ENCODE results near the gene AFF3. TPM values are rescaled to one million over a fixed set of nuclear protein-coding genes. Genes with fewer than 3 reads are reported as not detected.

The AFF3 gene
- total RNA-seq, 1 donor from 2014 or later = 20.9 TPM

DNA sequence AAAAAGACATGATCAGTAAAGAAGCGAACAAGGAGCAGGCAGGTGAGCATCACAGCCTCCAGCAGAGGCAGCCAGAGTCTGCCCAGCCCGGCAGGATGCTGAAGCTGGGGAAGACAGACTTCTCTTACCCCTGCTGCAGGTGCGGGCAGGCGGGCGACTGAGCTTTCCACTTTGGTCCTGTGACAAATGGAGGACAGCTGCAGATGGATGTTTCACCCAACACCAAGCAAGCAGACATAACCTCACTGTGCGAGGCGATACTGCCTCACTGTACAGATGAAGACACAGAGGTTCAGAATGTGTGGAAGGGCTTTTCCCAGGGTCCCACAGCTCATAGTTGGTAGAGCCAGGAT is 251.0 kb downstream of the AFF3 start:
- TF ChIP-seq, protein P1, sequence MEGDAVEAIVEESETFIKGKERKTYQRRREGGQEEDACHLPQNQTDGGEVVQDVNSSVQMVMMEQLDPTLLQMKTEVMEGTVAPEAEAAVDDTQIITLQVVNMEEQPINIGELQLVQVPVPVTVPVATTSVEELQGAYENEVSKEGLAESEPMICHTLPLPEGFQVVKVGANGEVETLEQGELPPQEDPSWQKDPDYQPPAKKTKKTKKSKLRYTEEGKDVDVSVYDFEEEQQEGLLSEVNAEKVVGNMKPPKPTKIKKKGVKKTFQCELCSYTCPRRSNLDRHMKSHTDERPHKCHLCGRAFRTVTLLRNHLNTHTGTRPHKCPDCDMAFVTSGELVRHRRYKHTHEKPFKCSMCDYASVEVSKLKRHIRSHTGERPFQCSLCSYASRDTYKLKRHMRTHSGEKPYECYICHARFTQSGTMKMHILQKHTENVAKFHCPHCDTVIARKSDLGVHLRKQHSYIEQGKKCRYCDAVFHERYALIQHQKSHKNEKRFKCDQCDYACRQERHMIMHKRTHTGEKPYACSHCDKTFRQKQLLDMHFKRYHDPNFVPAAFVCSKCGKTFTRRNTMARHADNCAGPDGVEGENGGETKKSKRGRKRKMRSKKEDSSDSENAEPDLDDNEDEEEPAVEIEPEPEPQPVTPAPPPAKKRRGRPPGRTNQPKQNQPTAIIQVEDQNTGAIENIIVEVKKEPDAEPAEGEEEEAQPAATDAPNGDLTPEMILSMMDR (conservative IDR thresholded peaks at IDR 0.05) = no peak
- Mint-ChIP-seq H3K4me3 (no peak overlapping the region), H3K36me3 (ENCODE audit: low read depth) (no peaks in the 10 kb centered on the region), H3K27me3 (ENCODE audit: low read depth) (no peaks in the 10 kb centered on the region), H3K27ac (ENCODE audit: unreplicated experiment) (peak overlapping the region; percentile 82), H3K9me3 (no peaks in the 10 kb centered on the region), H3K4me1 (peaks cover 42% of the 10 kb centered on the region)
- no peak for DNase-seq (ENCODE audit: low read depth, low spot score)

DNA sequence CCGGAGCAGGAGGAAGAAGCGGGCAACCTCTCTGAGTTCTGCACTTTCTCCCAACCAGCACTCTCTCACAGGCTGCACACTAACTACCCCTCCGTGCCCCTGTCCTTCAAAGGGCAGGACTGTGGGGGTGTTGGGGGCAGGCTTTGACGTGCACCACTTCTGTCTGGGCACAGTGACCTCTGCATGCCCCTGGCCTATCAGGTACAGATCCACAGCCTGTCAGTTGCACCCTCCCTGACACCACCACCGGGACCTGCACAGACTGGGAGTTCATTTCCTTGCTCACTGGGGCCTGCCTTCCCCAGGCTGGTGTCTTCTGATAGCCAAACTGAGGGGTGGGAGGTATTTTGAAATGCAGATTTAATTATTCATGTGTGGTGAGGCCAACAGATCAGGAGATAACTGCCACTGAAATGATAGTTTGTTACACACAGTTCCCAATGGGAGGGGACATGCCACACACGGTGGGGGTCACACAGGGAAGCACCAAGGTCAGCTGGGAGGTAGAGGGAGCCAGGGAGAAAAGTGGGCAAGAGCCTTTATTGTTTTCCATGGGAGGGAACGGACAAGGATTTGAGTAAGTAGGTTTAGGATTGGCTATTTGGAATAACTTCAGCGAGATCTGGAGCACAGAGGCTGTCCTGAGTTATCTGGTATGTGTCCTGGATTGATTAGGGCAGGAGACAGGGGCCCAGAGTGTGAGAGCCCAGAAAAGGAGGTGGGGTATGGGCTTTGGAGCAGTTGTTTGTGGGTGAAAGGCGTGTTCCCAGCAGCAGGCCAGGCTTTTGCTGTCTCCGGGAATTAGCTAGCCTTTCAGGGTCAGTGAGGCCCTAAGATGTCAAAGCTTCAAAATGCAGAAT is 251.6 kb downstream of the AFF3 start:
- Mint-ChIP-seq H3K27ac (ENCODE audit: unreplicated experiment) (peak overlapping the region; percentile 82), H3K4me1 (peaks cover 42% of the 10 kb centered on the region), H3K27me3 (ENCODE audit: low read depth) (no peaks in the 10 kb centered on the region), H3K9me3 (no peaks in the 10 kb centered on the region), H3K4me3 (no peak overlapping the region), H3K36me3 (ENCODE audit: low read depth) (no peaks in the 10 kb centered on the region)
- TF ChIP-seq, protein P1 (conservative IDR thresholded peaks at IDR 0.05) = no peak
- DNase-seq (ENCODE audit: low read depth, low spot score) = no peak

DNA sequence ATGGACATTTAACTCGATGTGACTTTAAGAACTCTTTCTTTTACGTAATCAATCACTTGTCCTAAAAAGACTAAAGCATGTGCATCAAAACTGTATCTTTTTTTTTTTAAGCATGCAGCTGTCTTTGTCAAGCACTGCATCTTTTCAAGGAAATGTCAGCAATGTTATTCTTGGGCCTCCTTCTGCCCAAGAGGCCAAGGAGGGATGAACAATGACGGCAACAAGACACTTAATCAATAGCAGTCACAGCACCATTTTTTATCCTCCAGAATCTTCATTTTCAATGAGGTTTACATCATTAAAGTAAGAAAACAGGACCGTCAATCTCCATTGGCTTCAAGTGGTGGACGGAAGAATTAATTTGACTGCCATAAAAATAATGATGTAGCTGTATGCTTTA is 253.8 kb downstream of the AFF3 start:
- Mint-ChIP-seq H3K27me3 (ENCODE audit: low read depth) (no peaks in the 10 kb centered on the region), H3K4me3 (no peak overlapping the region), H3K27ac (ENCODE audit: unreplicated experiment) (no peak overlapping the region), H3K9me3 (no peaks in the 10 kb centered on the region), H3K4me1 (peaks cover 47% of the 10 kb centered on the region), H3K36me3 (ENCODE audit: low read depth) (no peaks in the 10 kb centered on the region)
- no peak for DNase-seq (ENCODE audit: low read depth, low spot score)
- TF ChIP-seq, protein P1 (conservative IDR thresholded peaks at IDR 0.05) = no peak

DNA sequence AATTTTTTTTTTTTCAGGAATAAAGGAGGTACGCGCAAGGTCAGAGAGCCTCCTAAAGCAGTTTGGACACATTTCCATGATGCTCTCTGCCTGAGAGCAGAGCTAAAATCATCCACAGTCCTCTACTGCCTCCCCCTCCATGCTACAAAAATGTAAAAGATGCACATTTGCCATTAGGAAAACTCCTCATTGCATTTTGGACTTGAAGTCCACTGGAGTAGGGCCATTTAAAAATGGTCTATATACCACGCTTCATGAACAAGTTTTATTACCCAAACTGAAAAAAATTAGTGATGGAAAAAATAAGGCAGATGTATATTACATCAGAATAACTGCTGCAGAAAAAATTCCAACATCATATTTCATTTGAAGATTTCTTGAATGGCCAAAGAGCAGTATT is 256.0 kb downstream of the AFF3 start:
- peaks cover 64% of the 10 kb centered on the region for H3K4me1 Mint-ChIP-seq
- TF ChIP-seq, protein P1 (conservative IDR thresholded peaks at IDR 0.05) = no peak

DNA sequence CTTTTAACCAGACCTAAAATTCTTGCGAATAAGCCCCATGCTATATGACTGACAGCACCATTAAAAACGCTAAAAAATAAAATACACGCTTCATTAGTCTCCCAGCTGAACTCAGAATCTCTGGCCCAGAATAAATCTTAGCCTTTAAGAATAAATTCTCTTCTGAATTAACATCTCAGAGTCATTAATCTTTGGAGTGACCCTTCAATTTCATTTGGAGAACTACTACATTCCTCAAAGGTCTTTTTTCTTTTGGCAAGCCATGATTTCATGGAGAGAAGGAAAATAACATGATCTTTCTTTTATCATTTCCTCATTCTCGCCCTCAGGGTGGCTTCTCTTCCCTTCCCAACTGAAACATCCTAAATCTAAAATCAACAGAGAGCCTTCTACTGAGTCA is 259.0 kb downstream of the AFF3 start:
- no peak for DNase-seq (ENCODE audit: low read depth, low spot score)
- H3K4me1 Mint-ChIP-seq = peaks cover 71% of the 10 kb centered on the region
- H3K36me3 Mint-ChIP-seq (ENCODE audit: low read depth) = no peaks in the 10 kb centered on the region
- no peak overlapping the region for H3K27ac Mint-ChIP-seq (ENCODE audit: unreplicated experiment)
- no peak overlapping the region for H3K4me3 Mint-ChIP-seq
- H3K9me3 Mint-ChIP-seq = no peaks in the 10 kb centered on the region
- TF ChIP-seq, protein P1 (conservative IDR thresholded peaks at IDR 0.05) = no peak
- no peaks in the 10 kb centered on the region for H3K27me3 Mint-ChIP-seq (ENCODE audit: low read depth)

More for the DNA sequence above, 256.0 kb downstream of the AFF3 start:
- H3K27me3 Mint-ChIP-seq (ENCODE audit: low read depth) = no peaks in the 10 kb centered on the region
- DNase-seq (ENCODE audit: low read depth, low spot score) = no peak
- no peak overlapping the region for H3K27ac Mint-ChIP-seq (ENCODE audit: unreplicated experiment)
- H3K36me3 Mint-ChIP-seq (ENCODE audit: low read depth) = no peaks in the 10 kb centered on the region
- H3K4me3 Mint-ChIP-seq = no peak overlapping the region
- no peaks in the 10 kb centered on the region for H3K9me3 Mint-ChIP-seq
